Testis (tissue), 2 donors: ENCODE data around the gene SLC16A10.

Experiments
- CTCF ChIP-seq, 3 experiments: fragments of 450-650 bp in 2 of 3; fragments of 200-600 bp in 1 of 3; sonication (generic) in 1 of 3; IDR thresholded peaks; one replicate each; pipeline ENCODE4 v1.5.1; 2016 to 2019; ENCODE audit warnings: antibody characterized with exemption in 3 of 3, mild to moderate bottlenecking in 2 of 3, moderate library complexity in 1 of 3
- POLR2A ChIP-seq: fragments of 450-650 bp; IDR thresholded peaks from one replicate; pipeline ENCODE4 v1.6.1; 2017; ENCODE audit warnings: antibody characterized with exemption, mild to moderate bottlenecking, moderate library complexity

GRCh38 chr6:111204305-111204704 is 117.0 kb downstream of the SLC16A10 start:
- TF ChIP-seq POLR2A = no peak
- TF ChIP-seq CTCF (IDR thresholded peaks at IDR 0.05) = no peak
